ENCODE results near the gene CAPN10.
A peak's percentile ranks its signal among the peaks of the same experiment; 100 is the strongest.

CAPN10 gene

GRCh38 chr2:240604291-240604938, 17.9 kb downstream of the CAPN10 start:
- ChIA-PET POLR2A (ENCODE audit: low non-redundant PET) (no interaction called here), CTCF (interaction anchor here (0.5 to 0.6 kb wide), 2 partner anchors 63 to 204 kb away, joined by 4 to 6 read pairs; no protein-coding TSS in a partner anchor)
- DNase-seq (ENCODE audit: low spot score): peak; percentile 33
- no peak overlapping the region for H3K27ac ChIP-seq
- TF ChIP-seq, protein P1, sequence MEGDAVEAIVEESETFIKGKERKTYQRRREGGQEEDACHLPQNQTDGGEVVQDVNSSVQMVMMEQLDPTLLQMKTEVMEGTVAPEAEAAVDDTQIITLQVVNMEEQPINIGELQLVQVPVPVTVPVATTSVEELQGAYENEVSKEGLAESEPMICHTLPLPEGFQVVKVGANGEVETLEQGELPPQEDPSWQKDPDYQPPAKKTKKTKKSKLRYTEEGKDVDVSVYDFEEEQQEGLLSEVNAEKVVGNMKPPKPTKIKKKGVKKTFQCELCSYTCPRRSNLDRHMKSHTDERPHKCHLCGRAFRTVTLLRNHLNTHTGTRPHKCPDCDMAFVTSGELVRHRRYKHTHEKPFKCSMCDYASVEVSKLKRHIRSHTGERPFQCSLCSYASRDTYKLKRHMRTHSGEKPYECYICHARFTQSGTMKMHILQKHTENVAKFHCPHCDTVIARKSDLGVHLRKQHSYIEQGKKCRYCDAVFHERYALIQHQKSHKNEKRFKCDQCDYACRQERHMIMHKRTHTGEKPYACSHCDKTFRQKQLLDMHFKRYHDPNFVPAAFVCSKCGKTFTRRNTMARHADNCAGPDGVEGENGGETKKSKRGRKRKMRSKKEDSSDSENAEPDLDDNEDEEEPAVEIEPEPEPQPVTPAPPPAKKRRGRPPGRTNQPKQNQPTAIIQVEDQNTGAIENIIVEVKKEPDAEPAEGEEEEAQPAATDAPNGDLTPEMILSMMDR (conservative IDR thresholded peaks at IDR 0.05; ENCODE audit: low read depth): 0 out of 2 replicates have a peak, but pooled peaks have one; percentile 11

DNA sequence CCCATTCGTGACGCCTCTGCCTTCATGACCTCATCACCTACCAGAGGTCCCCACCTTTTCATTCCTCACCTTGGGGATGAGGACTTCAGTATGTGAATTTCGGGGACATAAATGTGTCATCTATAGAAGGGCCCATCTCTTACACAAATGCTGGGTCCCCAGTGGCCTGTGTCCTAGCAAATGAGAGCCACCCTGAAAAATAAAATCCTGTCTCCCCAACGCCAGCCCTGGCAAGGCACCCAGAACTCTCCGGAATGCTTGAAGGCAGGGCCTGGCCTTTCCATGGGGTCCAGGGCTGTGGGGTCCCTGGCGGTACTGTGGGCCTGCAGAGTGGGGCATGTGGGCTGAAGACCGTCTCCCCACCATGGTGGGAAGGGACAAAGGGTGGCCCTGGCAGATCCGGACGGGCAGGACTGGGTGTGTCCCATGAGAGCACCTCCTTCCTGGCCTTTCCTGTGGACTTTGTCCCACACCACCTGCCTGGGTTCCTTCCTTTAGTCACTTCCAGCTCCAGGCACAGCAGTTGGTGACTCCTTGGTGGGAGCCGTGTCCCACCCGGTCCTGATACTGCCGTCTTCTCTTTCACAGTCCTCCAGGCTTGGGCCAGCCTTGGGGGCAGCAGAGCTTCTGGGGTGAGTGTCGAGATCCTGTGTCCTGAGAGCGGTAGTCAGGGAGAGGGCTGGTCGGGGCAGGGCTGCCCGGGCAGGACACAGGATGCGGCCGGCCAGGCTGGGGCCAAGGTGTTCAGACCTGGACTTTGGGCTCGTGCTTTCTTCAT, 18.6 kb downstream of the CAPN10 start:
- no peak for DNase-seq (ENCODE audit: low spot score)
- TF ChIP-seq, protein P1 (conservative IDR thresholded peaks at IDR 0.05; ENCODE audit: low read depth): no peak
- ChIA-PET CTCF (interaction anchor here (0.6 kb wide), 1 partner anchor 203 kb away, joined by 4 read pairs; no protein-coding TSS in a partner anchor), POLR2A (ENCODE audit: low non-redundant PET) (no interaction called here)
- H3K27ac ChIP-seq: no peak overlapping the region

DNA sequence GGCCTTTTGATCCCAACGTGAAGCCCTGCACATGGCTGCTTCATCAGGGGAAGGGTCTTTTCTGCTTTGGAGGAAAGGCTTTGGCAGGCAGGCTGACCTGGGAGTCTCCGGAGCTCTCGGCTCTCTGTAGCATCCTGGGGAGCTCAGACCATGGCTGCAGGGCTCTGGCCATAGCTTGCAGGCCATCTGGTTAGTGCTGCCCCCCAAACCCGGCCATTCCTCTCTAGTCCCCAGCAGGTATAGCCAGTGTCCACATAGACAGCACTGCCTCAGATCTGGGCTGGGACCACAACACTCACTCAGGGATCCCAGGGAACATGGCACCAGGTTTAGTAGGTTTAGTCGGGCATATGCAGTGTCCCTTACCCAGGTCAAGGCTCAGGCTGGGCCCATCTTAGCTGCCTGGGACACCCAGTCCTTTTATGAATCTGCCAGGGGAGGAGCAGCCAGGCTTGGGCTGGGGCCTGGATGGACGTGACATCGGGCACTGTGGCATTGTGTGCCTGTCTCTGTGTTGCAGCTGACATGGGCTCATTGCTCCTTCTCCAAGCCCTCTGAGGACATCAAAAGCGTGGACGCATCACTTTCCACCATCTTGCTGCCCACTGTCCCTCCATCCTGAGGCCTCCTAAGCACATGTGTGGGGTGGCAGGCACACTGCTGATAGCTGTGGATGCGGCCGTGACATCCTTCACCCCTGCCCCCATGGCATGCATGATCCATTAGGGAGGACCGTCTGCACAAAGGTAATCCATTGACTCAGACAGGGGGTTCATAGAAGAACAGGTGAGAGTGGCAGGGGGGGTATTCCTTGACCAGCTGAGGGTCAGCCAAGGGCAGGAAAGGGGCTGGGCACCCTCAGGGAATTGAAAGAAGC, 19.6 kb downstream of the CAPN10 start:
- CTCF ChIA-PET: no interaction called here
- no peak for DNase-seq (ENCODE audit: low spot score)
- no peak overlapping the region for H3K27ac ChIP-seq
- TF ChIP-seq, protein P1 (conservative IDR thresholded peaks at IDR 0.05; ENCODE audit: low read depth): no peak
- POLR2A ChIA-PET (ENCODE audit: low non-redundant PET): no interaction called here

DNA sequence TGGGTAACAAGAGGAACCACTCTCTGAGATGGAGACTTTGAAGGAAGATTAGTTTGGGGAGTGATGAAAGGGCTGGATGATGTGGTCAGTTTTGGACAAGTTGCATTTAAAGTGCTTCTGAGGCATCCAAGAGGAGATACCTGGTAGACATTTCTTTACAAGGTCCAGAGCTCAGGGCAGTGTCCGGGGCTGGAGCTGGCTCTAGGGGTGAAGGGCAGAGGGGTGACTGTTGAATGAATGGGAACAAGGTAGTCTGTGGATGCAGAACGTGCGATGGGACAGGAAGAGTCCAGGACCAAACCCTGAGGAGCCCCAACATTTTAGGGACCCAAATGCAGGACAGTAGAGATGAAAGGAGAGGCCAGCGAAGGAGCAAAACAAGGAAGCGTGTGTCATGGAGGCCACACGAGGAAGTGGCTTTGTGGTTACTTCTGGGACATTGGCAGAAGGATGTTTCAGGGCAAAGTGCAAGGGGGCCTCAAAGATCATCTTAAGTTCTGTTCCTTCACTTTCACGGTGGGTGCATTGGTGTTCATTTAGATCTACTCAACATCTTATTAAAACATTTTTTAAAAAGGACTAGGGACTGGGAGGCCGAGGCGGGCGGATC, 25.2 kb downstream of the CAPN10 start:
- ChIA-PET CTCF (interaction anchor here (0.7 kb wide), 1 partner anchor 213 kb away, joined by 4 read pairs; no protein-coding TSS in a partner anchor), POLR2A (ENCODE audit: low non-redundant PET) (no interaction called here)
- H3K27ac ChIP-seq: no peak overlapping the region
- no peak for DNase-seq (ENCODE audit: low spot score)
- TF ChIP-seq, protein P1 (conservative IDR thresholded peaks at IDR 0.05; ENCODE audit: low read depth): no peak

GRCh38 chr2:240613781-240614180, 27.2 kb downstream of the CAPN10 start:
- TF ChIP-seq, protein P1 (conservative IDR thresholded peaks at IDR 0.05; ENCODE audit: low read depth): no peak
- ChIA-PET POLR2A (ENCODE audit: low non-redundant PET) (no interaction called here), CTCF (interaction anchor here (0.7 kb wide), 1 partner anchor 98 kb away, joined by 5 read pairs; no protein-coding TSS in a partner anchor)
- DNase-seq (ENCODE audit: low spot score): no peak
- no peak overlapping the region for H3K27ac ChIP-seq

DNA sequence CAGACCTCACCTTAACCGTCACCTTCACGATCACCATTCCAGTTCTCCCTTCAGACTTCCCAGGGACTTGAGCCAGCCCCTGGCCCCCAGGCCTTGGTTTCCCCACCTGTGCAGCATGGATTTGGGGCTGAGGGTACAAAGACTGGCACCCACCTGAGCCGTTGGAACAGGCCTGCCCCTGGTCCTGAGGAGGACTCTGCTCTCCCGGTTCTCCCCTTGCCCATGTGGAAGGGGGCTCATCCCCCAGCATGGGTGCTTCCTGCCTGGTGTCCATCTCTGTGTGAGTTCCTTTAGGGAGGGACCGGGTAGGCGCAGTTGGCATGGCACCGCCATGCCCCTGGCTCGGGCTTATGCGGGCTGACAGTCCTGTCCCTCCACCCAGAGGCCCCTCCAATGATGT, 27.9 kb downstream of the CAPN10 start:
- CTCF ChIA-PET: no interaction called here
- no peak for DNase-seq (ENCODE audit: low spot score)

More for the DNA sequence above, 27.9 kb downstream of the CAPN10 start:
- H3K27ac ChIP-seq: no peak overlapping the region
- TF ChIP-seq, protein P1 (conservative IDR thresholded peaks at IDR 0.05; ENCODE audit: low read depth): no peak
- POLR2A ChIA-PET (ENCODE audit: low non-redundant PET): no interaction called here
